ENCODE data around the gene SCAND1.

SCAND1 gene

DNA sequence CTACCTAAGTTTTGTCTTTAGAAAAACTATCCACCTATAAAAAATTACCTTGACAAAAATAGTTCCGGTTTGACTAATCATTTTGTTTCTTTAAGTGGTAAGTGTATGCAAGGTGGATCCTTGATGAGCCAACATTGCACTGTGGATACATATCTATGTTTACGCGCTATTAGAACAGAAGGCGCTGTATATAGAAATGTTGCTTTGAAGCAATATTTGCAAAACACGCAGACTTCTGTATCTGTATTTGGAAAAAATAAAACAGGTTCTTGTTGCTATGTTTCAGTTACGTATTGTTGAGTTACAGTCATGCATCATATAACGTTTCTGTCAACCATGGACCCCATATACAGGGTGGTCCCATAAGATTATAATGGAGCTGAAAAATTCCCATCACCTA, 4.2 kb downstream of the SCAND1 start:
- H3K4me3 ChIP-seq (ENCODE audit: low read depth, low read length) = no peak overlapping the region
- TF ChIP-seq CTCF (IDR thresholded peaks at IDR 0.05; ENCODE audit: insufficient read depth, low read depth, low read length, missing control alignments) = no peak
- no peak for DNase-seq (ENCODE audit: low read depth)

DNA sequence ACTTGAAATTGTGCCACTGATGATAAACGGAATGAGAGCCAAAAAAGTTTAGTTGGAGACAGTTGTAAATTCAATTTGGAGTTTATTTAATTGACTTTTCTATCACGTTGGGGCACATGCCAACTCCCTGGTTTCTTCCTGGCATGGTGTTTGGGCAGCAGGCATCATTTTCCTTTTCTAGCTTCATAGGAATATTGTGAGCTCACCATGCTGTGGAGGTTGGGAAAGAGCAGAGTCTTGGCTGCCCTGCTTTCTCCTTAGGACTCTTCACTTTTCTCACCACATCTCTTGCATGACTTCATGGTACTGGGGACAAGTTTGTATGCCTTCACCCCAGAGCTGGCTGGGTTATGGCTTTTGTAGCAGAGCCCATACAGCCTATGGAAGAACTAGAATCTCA, 6.4 kb downstream of the SCAND1 start:
- no peak for TF ChIP-seq CTCF (IDR thresholded peaks at IDR 0.05; ENCODE audit: insufficient read depth, low read depth, low read length, missing control alignments)
- no peak overlapping the region for H3K4me3 ChIP-seq (ENCODE audit: low read depth, low read length)
- DNase-seq (ENCODE audit: low read depth) = no peak

GRCh38 chr20:35947489-35947888, 6.8 kb downstream of the SCAND1 start:
- peak; percentile 41 for TF ChIP-seq CTCF (IDR thresholded peaks at IDR 0.05; ENCODE audit: insufficient read depth, low read depth, low read length, missing control alignments)
- DNase-seq (ENCODE audit: low read depth) = peak; percentile 54
- no peak overlapping the region for H3K4me3 ChIP-seq (ENCODE audit: low read depth, low read length)

- no peak for TF ChIP-seq CTCF (IDR thresholded peaks at IDR 0.05; ENCODE audit: insufficient read depth, low read depth, low read length, missing control alignments)
- no peak for DNase-seq (ENCODE audit: low read depth)
- no peak overlapping the region for H3K4me3 ChIP-seq (ENCODE audit: low read depth, low read length)
Measured at GRCh38 chr20:35942243-35942642, 12.1 kb downstream of the SCAND1 start.

DNA sequence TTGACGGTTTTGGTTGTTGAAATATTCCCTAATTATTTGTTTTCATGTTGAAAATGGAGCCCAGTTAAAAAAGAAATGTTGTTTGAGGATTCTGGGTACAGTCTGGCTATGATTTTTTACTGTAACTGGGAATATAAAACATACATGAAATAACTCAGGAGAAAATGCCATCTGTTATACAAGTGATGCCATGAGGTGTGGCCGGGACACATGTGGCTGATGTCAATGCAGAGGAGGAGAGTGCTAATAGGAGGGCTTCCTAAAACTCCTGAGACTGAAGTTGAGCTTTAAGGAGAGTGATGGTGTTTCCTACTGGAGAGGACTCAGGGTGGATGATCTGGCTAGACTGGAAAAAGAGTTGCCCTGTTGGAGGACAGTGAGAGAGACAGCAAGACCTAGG, 12.7 kb downstream of the SCAND1 start:
- no peak overlapping the region for H3K4me3 ChIP-seq (ENCODE audit: low read depth, low read length)
- no peak for DNase-seq (ENCODE audit: low read depth)
- TF ChIP-seq CTCF (IDR thresholded peaks at IDR 0.05; ENCODE audit: insufficient read depth, low read depth, low read length, missing control alignments) = no peak

DNA sequence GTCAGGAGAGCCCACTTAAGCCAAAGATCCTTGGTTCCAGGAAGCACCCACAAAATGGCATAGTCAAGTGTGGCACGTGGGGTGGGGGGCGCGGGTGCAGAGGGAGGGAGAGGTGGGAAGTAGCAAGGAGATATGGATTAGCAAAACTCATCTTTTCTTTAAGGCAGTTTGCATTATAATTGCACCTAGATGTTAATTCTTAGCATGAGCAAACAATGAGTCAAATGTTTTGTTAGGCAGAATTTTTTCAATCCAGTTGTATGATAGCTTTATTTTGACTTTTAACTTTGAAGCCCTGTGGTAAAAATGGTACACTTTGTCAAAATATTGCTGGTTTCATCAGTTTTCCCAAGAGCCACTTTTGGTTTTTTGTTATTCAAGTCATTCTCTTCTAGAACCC, 15.0 kb downstream of the SCAND1 start:
- no peak overlapping the region for H3K4me3 ChIP-seq (ENCODE audit: low read depth, low read length)
- no peak for TF ChIP-seq CTCF (IDR thresholded peaks at IDR 0.05; ENCODE audit: insufficient read depth, low read depth, low read length, missing control alignments)
- DNase-seq (ENCODE audit: low read depth) = no peak

- H3K4me3 ChIP-seq (ENCODE audit: low read depth, low read length) = no peak overlapping the region
- TF ChIP-seq CTCF (IDR thresholded peaks at IDR 0.05; ENCODE audit: insufficient read depth, low read depth, low read length, missing control alignments) = no peak
- no peak for DNase-seq (ENCODE audit: low read depth)
Measured at GRCh38 chr20:35934050-35934449, 20.3 kb downstream of the SCAND1 start.

Measured in GM12865 (cell line).